HFFc6 (cell line): ENCODE results near the gene ANTXR1. TPM values are rescaled to one million over a fixed set of nuclear protein-coding genes. Genes with fewer than 3 reads are reported as not detected.

Source experiments
- DNase-seq: peaks from one replicate; pipeline ENCODE4 v3.0.0-alpha.2; 2018
- H3K27ac Mint-ChIP-seq: 2 replicates; pipeline ENCODE4 v1.8.0; 2020; ENCODE audit warnings: mild to moderate bottlenecking, mixed read lengths
- H3K27me3 Mint-ChIP-seq: 2 replicates; pipeline ENCODE4 v1.8.0; 2021; ENCODE audit warnings: mild to moderate bottlenecking, moderate library complexity, mixed read lengths; ENCODE audit not compliant: insufficient read depth
- H3K36me3 Mint-ChIP-seq: 2 replicates; pipeline ENCODE4 v1.8.0; 2021; ENCODE audit warnings: low read depth, mixed read lengths
- H3K4me1 Mint-ChIP-seq: 2 replicates; pipeline ENCODE4 v1.8.0; 2020; ENCODE audit warnings: low read depth, mixed read lengths
- H3K4me3 Mint-ChIP-seq: 2 replicates; pipeline ENCODE4 v1.8.0; 2020; ENCODE audit warnings: mild to moderate bottlenecking, moderate library complexity, mixed read lengths
- H3K9me3 Mint-ChIP-seq: 2 replicates; pipeline ENCODE4 v1.8.0; 2020; ENCODE audit warnings: mild to moderate bottlenecking, mixed read lengths
- CTCF ChIP-seq: fragments of 200-600 bp; sonication (generic); IDR thresholded peaks from 2 replicates; pipeline ENCODE4 v1.5.0; 2021; ENCODE audit warnings: antibody characterized with exemption, mild to moderate bottlenecking
- total RNA-seq, 6 experiments: library from RNA; stranded (reverse); fragmentation: NEBNext Ultra II Directional; extraction: Animal tissue kit (Norgen Biotek cat#: 25700); gene quantifications; 2 replicates in 1 of 6; 3 replicates in 5 of 6; pipeline ENCODE4 v1.2.3, GENCODE V29; 2021

Gene ANTXR1
- total RNA-seq, 6 experiments from 2014 or later = 98.0 to 137 (median 124) TPM

- Mint-ChIP-seq H3K4me3 (peak overlapping the region; percentile 78), H3K36me3 (peaks cover 41% of the 10 kb centered on the region), H3K4me1 (peaks cover 46% of the 10 kb centered on the region), H3K27me3 (peaks cover 6% of the 10 kb centered on the region), H3K9me3 (no peaks in the 10 kb centered on the region), H3K27ac (peak overlapping the region; percentile 98)
- TF ChIP-seq CTCF = no peak
- DNase-seq = peak; percentile 89
Measured at GRCh38 chr2:69177785-69178636, 165.0 kb downstream of the ANTXR1 start.

GRCh38 chr2:69178756-69179155 lies 165.8 kb downstream of the ANTXR1 start:
- H3K9me3 Mint-ChIP-seq = no peaks in the 10 kb centered on the region
- H3K4me1 Mint-ChIP-seq = peaks cover 47% of the 10 kb centered on the region
- H3K4me3 Mint-ChIP-seq = no peak overlapping the region
- peaks cover 44% of the 10 kb centered on the region for H3K36me3 Mint-ChIP-seq
- no peak for TF ChIP-seq CTCF
- peak overlapping the region; percentile 98; the same call in 1 of the 2 replicates for H3K27ac Mint-ChIP-seq
- no peak for DNase-seq
- peaks cover 6% of the 10 kb centered on the region for H3K27me3 Mint-ChIP-seq

- DNase-seq = no peak
Measured at GRCh38 chr2:69180227-69180626, 167.2 kb downstream of the ANTXR1 start.

GRCh38 chr2:69180974-69181373 lies 168.0 kb downstream of the ANTXR1 start:
- H3K4me1 Mint-ChIP-seq = peaks cover 56% of the 10 kb centered on the region
- no peak for TF ChIP-seq CTCF
- H3K4me3 Mint-ChIP-seq = no peak overlapping the region
- H3K9me3 Mint-ChIP-seq = no peaks in the 10 kb centered on the region
- no peak for DNase-seq
- H3K27me3 Mint-ChIP-seq = peaks cover 6% of the 10 kb centered on the region
- no peak overlapping the region for H3K27ac Mint-ChIP-seq
- H3K36me3 Mint-ChIP-seq = peaks cover 58% of the 10 kb centered on the region

More at GRCh38 chr2:69180227-69180626, 167.2 kb downstream of the ANTXR1 start:
- H3K4me3 Mint-ChIP-seq = no peak overlapping the region
- H3K4me1 Mint-ChIP-seq = peaks cover 48% of the 10 kb centered on the region
- no peaks in the 10 kb centered on the region for H3K9me3 Mint-ChIP-seq
- peaks cover 6% of the 10 kb centered on the region for H3K27me3 Mint-ChIP-seq
- H3K36me3 Mint-ChIP-seq = peaks cover 58% of the 10 kb centered on the region
- peak overlapping the region; percentile 8 for H3K27ac Mint-ChIP-seq
- no peak for TF ChIP-seq CTCF

GRCh38 chr2:69181806-69182427 lies 168.9 kb downstream of the ANTXR1 start:
- H3K4me1 Mint-ChIP-seq = peaks cover 56% of the 10 kb centered on the region
- no peak for TF ChIP-seq CTCF

More at GRCh38 chr2:69181806-69182427, 168.9 kb downstream of the ANTXR1 start:
- no peak overlapping the region for H3K4me3 Mint-ChIP-seq
- peaks cover 5% of the 10 kb centered on the region for H3K27me3 Mint-ChIP-seq
- H3K36me3 Mint-ChIP-seq = peaks cover 59% of the 10 kb centered on the region
- H3K27ac Mint-ChIP-seq = no peak overlapping the region
- no peak for DNase-seq
- no peaks in the 10 kb centered on the region for H3K9me3 Mint-ChIP-seq
